Hepatocyte (in vitro differentiated cells): ENCODE measurements around the gene PLXND1.

Experiments
- EZH2 ChIP-seq: fragments of 200-600 bp; sonication (generic); IDR thresholded peaks from 2 replicates; pipeline ENCODE4 v1.6.1; 2016; ENCODE audit warnings: antibody characterized with exemption, mild to moderate bottlenecking, borderline replicate concordance
- EZH2phosphoT487 ChIP-seq: fragments of 200-600 bp; sonication (generic); IDR thresholded peaks from one replicate; pipeline ENCODE4 v1.6.1; 2018; ENCODE audit warnings: antibody characterized with exemption, mild to moderate bottlenecking, low read depth, moderate library complexity; ENCODE audit not compliant: unreplicated experiment, severe bottlenecking
- TF ChIP-seq, protein P1 (sequence below): fragments of 200-600 bp; sonication (generic); IDR thresholded peaks from 2 replicates; pipeline ENCODE4 v1.5.1; 2016; ENCODE audit warnings: antibody characterized with exemption, mild to moderate bottlenecking; ENCODE audit not compliant: poor library complexity

- TF ChIP-seq, protein P1, sequence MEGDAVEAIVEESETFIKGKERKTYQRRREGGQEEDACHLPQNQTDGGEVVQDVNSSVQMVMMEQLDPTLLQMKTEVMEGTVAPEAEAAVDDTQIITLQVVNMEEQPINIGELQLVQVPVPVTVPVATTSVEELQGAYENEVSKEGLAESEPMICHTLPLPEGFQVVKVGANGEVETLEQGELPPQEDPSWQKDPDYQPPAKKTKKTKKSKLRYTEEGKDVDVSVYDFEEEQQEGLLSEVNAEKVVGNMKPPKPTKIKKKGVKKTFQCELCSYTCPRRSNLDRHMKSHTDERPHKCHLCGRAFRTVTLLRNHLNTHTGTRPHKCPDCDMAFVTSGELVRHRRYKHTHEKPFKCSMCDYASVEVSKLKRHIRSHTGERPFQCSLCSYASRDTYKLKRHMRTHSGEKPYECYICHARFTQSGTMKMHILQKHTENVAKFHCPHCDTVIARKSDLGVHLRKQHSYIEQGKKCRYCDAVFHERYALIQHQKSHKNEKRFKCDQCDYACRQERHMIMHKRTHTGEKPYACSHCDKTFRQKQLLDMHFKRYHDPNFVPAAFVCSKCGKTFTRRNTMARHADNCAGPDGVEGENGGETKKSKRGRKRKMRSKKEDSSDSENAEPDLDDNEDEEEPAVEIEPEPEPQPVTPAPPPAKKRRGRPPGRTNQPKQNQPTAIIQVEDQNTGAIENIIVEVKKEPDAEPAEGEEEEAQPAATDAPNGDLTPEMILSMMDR: no peak
- TF ChIP-seq EZH2 (no peak), EZH2phosphoT487 (no peak)
Observed at GRCh38 chr3:129636082-129636481, 29.6 kb upstream of the PLXND1 start.
